A673 (cell line): Measurements from ENCODE around the gene HDAC4. TPM values are rescaled to one million over a fixed set of nuclear protein-coding genes. Genes with fewer than 3 reads are reported as not detected.

ENCODE experiments used
- BruUV-seq: library from RNA; stranded (reverse); fragments of 400-500 nt; replicated peaks from 2 replicates; lab custom pipeline; 2021; lab: Mats Ljungman, UMichigan
- CTCF ChIA-PET: fragments of 300-600 bp; sonication (Branson Sonifier 250); formaldehyde crosslinking; loops from one replicate; lab custom pipeline; 2022; ENCODE audit warnings: antibody characterized with exemption; lab: Charles Lee
- POLR2A ChIA-PET: fragments of 300-600 bp; sonication (Branson Sonifier 250); formaldehyde crosslinking; loops from one replicate; lab custom pipeline; 2022; ENCODE audit warnings: antibody characterized with exemption; ENCODE audit not compliant: low non-redundant PET; lab: Charles Lee
- DNase-seq: peaks from one replicate; pipeline ENCODE4 v3.0.0-alpha.2; 2015; ENCODE audit warnings: low spot score
- H3K27ac ChIP-seq: fragments of 200-600 bp; sonication (generic); 2 replicates; pipeline ENCODE4 v1.5.1; 2016; ENCODE audit warnings: mixed run types, low read depth, mild to moderate bottlenecking, mixed read lengths, antibody characterized with exemption, low read length; ENCODE audit not compliant: poor library complexity, severe bottlenecking
- H3K27me3 ChIP-seq: fragments of 200-600 bp; sonication (generic); replicated peaks from 2 replicates; pipeline ENCODE4 v1.6.1; 2017; ENCODE audit warnings: mixed run types, low read depth, mild to moderate bottlenecking, mixed read lengths, antibody characterized with exemption, low read length; ENCODE audit not compliant: insufficient read depth, poor library complexity
- H3K36me3 ChIP-seq: fragments of 200-600 bp; sonication (generic); 2 replicates; pipeline ENCODE4 v1.6.1; 2016; ENCODE audit warnings: mixed run types, mild to moderate bottlenecking, mixed read lengths, antibody characterized with exemption, low read length; ENCODE audit not compliant: insufficient read depth, poor library complexity, severe bottlenecking
- H3K4me1 ChIP-seq: fragments of 200-600 bp; sonication (generic); 2 replicates; pipeline ENCODE4 v1.6.1; 2017; ENCODE audit warnings: mixed run types, mild to moderate bottlenecking, mixed read lengths, antibody characterized with exemption, low read length; ENCODE audit not compliant: insufficient read depth, poor library complexity, severe bottlenecking
- H3K4me3 ChIP-seq: fragments of 200-600 bp; sonication (generic); 2 replicates; pipeline ENCODE4 v1.5.1; 2016; ENCODE audit warnings: low read depth, mixed run types, mild to moderate bottlenecking, mixed read lengths, low read length; ENCODE audit not compliant: poor library complexity, severe bottlenecking
- H3K9me3 ChIP-seq: fragments of 200-600 bp; sonication (generic); 2 replicates; pipeline ENCODE4 v1.6.1; 2016; ENCODE audit warnings: mixed run types, low read depth, mild to moderate bottlenecking, mixed read lengths, antibody characterized with exemption, low read length; ENCODE audit not compliant: poor library complexity, severe bottlenecking
- EZH2 ChIP-seq: fragments of 200-600 bp; sonication (generic); IDR thresholded peaks from 2 replicates; pipeline ENCODE4 v1.6.1; 2017; ENCODE audit warnings: borderline replicate concordance, low read depth, mild to moderate bottlenecking, mixed read lengths, antibody characterized with exemption, low read length; ENCODE audit not compliant: poor library complexity, severe bottlenecking
- intact Hi-C: fragments of 100-400 bp; cut with micrococcal nuclease; formaldehyde crosslinking; loops from one replicate; pipeline ENCODE4 v1.10.0; 2022; ENCODE audit not compliant: unreplicated experiment
- total RNA-seq: library from RNA; stranded (reverse); gene quantifications from 2 replicates; pipeline ENCODE4 v1.2.3, GENCODE V29; 2021
- TF ChIP-seq, protein P1 (sequence below): fragments of 300-800, 200-600 bp; sonication (generic); conservative IDR thresholded peaks from 2 replicates; pipeline ENCODE4 v1.5.1; 2017; ENCODE audit warnings: low read depth, mild to moderate bottlenecking, antibody characterized with exemption, low read length, moderate library complexity, mixed read lengths

Gene HDAC4
- total RNA-seq, 1 experiment from 2014 or later, result 40.0 TPM

- no peak overlapping the region for H3K27ac ChIP-seq
- ChIA-PET POLR2A (no interaction called here), CTCF (no interaction called here)
- no peaks in the 10 kb centered on the region for H3K9me3 ChIP-seq
- TF ChIP-seq, protein P1, sequence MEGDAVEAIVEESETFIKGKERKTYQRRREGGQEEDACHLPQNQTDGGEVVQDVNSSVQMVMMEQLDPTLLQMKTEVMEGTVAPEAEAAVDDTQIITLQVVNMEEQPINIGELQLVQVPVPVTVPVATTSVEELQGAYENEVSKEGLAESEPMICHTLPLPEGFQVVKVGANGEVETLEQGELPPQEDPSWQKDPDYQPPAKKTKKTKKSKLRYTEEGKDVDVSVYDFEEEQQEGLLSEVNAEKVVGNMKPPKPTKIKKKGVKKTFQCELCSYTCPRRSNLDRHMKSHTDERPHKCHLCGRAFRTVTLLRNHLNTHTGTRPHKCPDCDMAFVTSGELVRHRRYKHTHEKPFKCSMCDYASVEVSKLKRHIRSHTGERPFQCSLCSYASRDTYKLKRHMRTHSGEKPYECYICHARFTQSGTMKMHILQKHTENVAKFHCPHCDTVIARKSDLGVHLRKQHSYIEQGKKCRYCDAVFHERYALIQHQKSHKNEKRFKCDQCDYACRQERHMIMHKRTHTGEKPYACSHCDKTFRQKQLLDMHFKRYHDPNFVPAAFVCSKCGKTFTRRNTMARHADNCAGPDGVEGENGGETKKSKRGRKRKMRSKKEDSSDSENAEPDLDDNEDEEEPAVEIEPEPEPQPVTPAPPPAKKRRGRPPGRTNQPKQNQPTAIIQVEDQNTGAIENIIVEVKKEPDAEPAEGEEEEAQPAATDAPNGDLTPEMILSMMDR, result no peak
- TF ChIP-seq EZH2, result no peak
- peaks cover 19% of the 10 kb centered on the region for H3K4me1 ChIP-seq
- no peak overlapping the region for H3K4me3 ChIP-seq
- DNase-seq, result no peak
- H3K36me3 ChIP-seq, result no peaks in the 10 kb centered on the region
- intact Hi-C loops, result no loop called here
- no TSS peak for BruUV-seq
- no peaks in the 10 kb centered on the region for H3K27me3 ChIP-seq
These were observed 70.0 kb downstream of the HDAC4 start for GRCh38 chr2:239330836-239331235.

DNA sequence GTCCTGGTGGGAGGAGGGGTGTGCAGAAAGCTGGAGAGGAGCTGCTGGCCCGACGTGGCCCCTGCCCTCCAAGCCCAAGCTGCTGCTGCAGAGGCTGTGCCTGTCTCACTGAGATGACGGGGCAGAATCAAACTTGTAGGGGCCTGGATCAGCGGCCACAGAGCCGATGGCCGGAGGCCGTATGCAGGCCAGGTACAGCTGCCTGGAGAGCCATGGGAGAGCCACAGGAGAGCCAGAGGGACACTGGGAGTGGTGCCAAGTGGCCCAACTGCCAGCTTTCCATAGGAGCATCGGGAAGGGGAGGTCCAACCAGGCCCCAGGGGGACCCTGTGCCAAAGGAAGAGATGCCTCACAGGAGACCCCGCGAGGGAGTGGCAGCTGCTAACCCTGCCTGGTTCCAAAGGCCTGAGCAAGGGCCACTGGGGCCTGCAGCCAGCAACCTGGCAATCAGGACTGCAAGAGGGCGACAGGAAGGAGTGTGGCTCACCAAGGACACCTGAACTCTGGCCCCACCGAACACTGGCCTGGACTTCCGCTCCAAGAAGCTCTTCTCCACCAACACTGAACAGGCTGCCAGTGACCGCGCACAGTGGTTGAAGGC lies 70.7 kb downstream of the HDAC4 start:
- Histone ChIP-seq H3K4me1 (peaks cover 19% of the 10 kb centered on the region), H3K27me3 (no peaks in the 10 kb centered on the region), H3K27ac (peak overlapping the region; percentile 70), H3K9me3 (no peaks in the 10 kb centered on the region), H3K36me3 (no peaks in the 10 kb centered on the region), H3K4me3 (no peak overlapping the region)
- no peak for DNase-seq
- intact Hi-C loops, result no loop called here
- CTCF ChIA-PET, result no interaction called here
- TF ChIP-seq, protein P1, result no peak
- TF ChIP-seq EZH2, result no peak
- no TSS peak for BruUV-seq
- POLR2A ChIA-PET, result no interaction called here

GRCh38 chr2:239329284-239329971 lies 71.4 kb downstream of the HDAC4 start:
- no peaks in the 10 kb centered on the region for H3K36me3 ChIP-seq
- H3K27me3 ChIP-seq, result no peaks in the 10 kb centered on the region
- TF ChIP-seq EZH2, result no peak
- TF ChIP-seq, protein P1, result no peak
- POLR2A ChIA-PET, result no interaction called here
- DNase-seq, result no peak
- CTCF ChIA-PET, result no interaction called here
- peaks cover 19% of the 10 kb centered on the region for H3K4me1 ChIP-seq
- no TSS peak for BruUV-seq
- H3K4me3 ChIP-seq, result no peak overlapping the region
- H3K27ac ChIP-seq, result peak overlapping the region; percentile 70
- intact Hi-C loops, result no loop called here
- H3K9me3 ChIP-seq, result no peaks in the 10 kb centered on the region
